HCT116 (cell line): ENCODE data around the gene SLC4A5. TPM values are rescaled to one million over a fixed set of nuclear protein-coding genes. Genes with fewer than 3 reads are reported as not detected.

ENCODE experiments used
- ATAC-seq: fragments of 200-7000 bp; cut with Tn5 transposase; 2 replicates; pipeline ENCODE4 v1.9.1; 2020; ENCODE audit warnings: mild to moderate bottlenecking, moderate library complexity
- BruUV-seq: library from RNA; stranded (reverse); fragments of 400-500 nt; replicated peaks from 2 replicates; lab custom pipeline; 2021; lab: Mats Ljungman, UMichigan
- CTCF ChIA-PET: fragments of 300-600 bp; sonication (Branson Sonifier 250); formaldehyde crosslinking; loops from one replicate; lab custom pipeline; 2021; ENCODE audit warnings: antibody characterized with exemption; lab: Charles Lee
- POLR2A ChIA-PET: fragments of 300-600, 350-600 bp; sonication (Branson Sonifier 250); formaldehyde crosslinking; loops from one replicate; lab custom pipeline; 2021; ENCODE audit warnings: antibody characterized with exemption; lab: Charles Lee
- RAD21 ChIA-PET, 2 experiments: fragments of 300-600 bp; sonication (Branson Sonifier 250); formaldehyde crosslinking; loops; one replicate each; lab custom pipeline; 2023; ENCODE audit warnings: low total read pairs in 2 of 2; ENCODE audit not compliant: uncharacterized antibody in 2 of 2, unreplicated experiment in 2 of 2, low non-redundant PET in 1 of 2; lab: Charles Lee
- DNase-seq: peaks from one replicate; pipeline ENCODE4 v3.0.0-alpha.2; 2010; ENCODE audit warnings: low read depth, low spot score
- H2AFZ ChIP-seq: fragments of 200-600 bp; shearing (Covaris generic), sonication (generic); 2 replicates; pipeline ENCODE4 v1.6.1; 2017; ENCODE audit warnings: low read depth, mixed run types, mixed read lengths, antibody characterized with exemption, low read length; ENCODE audit not compliant: poor library complexity, severe bottlenecking
- H3K27ac ChIP-seq: 2 replicates; pipeline ENCODE4 v1.5.1; 2012; ENCODE audit warnings: low read depth, low read length
- H3K27me3 ChIP-seq: fragments of 200-600 bp; sonication (generic); 2 replicates; pipeline ENCODE4 v1.6.1; 2016; ENCODE audit warnings: mixed run types, low read length, mixed read lengths; ENCODE audit not compliant: insufficient read depth
- H3K36me3 ChIP-seq, 2 experiments: fragments of 200-500 bp in 1 of 2; fragments of 200-600 bp in 1 of 2; sonication (Bioruptor generic) in 1 of 2; sonication (generic) in 1 of 2; 2 replicates each; pipeline versions ENCODE4 v1.5.1 to v1.6.1; 2014 to 2016; ENCODE audit warnings: low read length in 2 of 2, inconsistent platforms in 1 of 2, mixed read lengths in 1 of 2, mixed run types in 1 of 2; ENCODE audit not compliant: insufficient read depth in 2 of 2, control insufficient read depth in 1 of 2
- H3K4me1 ChIP-seq, 2 experiments: fragments of 200-600 bp in 1 of 2; sonication (generic) in 1 of 2; 2 replicates each; pipeline versions ENCODE4 v1.5.1 to v1.6.1; 2012 to 2017; ENCODE audit warnings: low read length in 2 of 2, inconsistent platforms in 1 of 2, mild to moderate bottlenecking in 1 of 2, mixed read lengths in 1 of 2, mixed run types in 1 of 2, moderate library complexity in 1 of 2; ENCODE audit not compliant: insufficient read depth in 2 of 2, control insufficient read depth in 1 of 2
- H3K4me2 ChIP-seq: fragments of 200-600 bp; sonication (generic); 2 replicates; pipeline ENCODE4 v1.6.1; 2017; ENCODE audit warnings: mixed run types, low read length, mixed read lengths
- H3K4me3 ChIP-seq, 2 experiments: fragments of 200-600 bp in 1 of 2; sonication (generic) in 1 of 2; replicated peaks in 1 of 2; 2 replicates each; pipeline ENCODE4 v1.5.1; 2011 to 2016; ENCODE audit warnings: low read length in 2 of 2, control low read depth in 1 of 2, low read depth in 1 of 2, mild to moderate bottlenecking in 1 of 2, mixed read lengths in 1 of 2, mixed run types in 1 of 2
- H3K79me2 ChIP-seq: fragments of 200-600 bp; sonication (generic); 2 replicates; pipeline ENCODE4 v1.6.1; 2017; ENCODE audit warnings: mild to moderate bottlenecking, mixed run types, low read length, moderate library complexity, mixed read lengths; ENCODE audit not compliant: insufficient read depth
- H3K9ac ChIP-seq: fragments of 200-600 bp; sonication (generic); 2 replicates; pipeline ENCODE4 v1.6.1; 2016; ENCODE audit warnings: low read length, mixed read lengths
- H3K9me2 ChIP-seq: fragments of 200-600 bp; sonication (generic), shearing (Covaris generic); 2 replicates; pipeline ENCODE4 v1.6.1; 2017; ENCODE audit warnings: mixed run types, mild to moderate bottlenecking, moderate library complexity; ENCODE audit not compliant: insufficient read depth
- H3K9me3 ChIP-seq, 2 experiments: fragments of 200-500 bp in 1 of 2; fragments of 200-600 bp in 1 of 2; sonication (Bioruptor generic) in 1 of 2; sonication (generic) in 1 of 2; 2 replicates each; pipeline ENCODE4 v1.6.1; 2014 to 2017; ENCODE audit warnings: low read length in 2 of 2, mixed read lengths in 2 of 2, inconsistent platforms in 1 of 2, low read depth in 1 of 2, mild to moderate bottlenecking in 1 of 2, mixed run types in 1 of 2, moderate library complexity in 1 of 2; ENCODE audit not compliant: control insufficient read depth in 1 of 2, insufficient read depth in 1 of 2
- H4K20me1 ChIP-seq: fragments of 200-600 bp; sonication (generic), shearing (Covaris generic); 2 replicates; pipeline ENCODE4 v1.6.1; 2017; ENCODE audit warnings: mixed run types, mild to moderate bottlenecking, moderate library complexity; ENCODE audit not compliant: insufficient read depth
- CEBPB ChIP-seq: IDR thresholded peaks from 2 replicates; pipeline ENCODE4 v1.6.1; 2012; ENCODE audit warnings: low read depth
- ELF1 ChIP-seq: IDR thresholded peaks from 2 replicates; pipeline ENCODE4 v1.6.1; 2012; ENCODE audit warnings: low read depth, borderline replicate concordance
- EZH2phosphoT487 ChIP-seq: fragments of 200-600 bp; IDR thresholded peaks from 2 replicates; pipeline ENCODE4 v1.6.1; 2018; ENCODE audit warnings: antibody characterized with exemption, borderline replicate concordance
- FOSL1 ChIP-seq: IDR thresholded peaks from 2 replicates; pipeline ENCODE4 v1.6.1; 2012; ENCODE audit warnings: low read depth
- POLR2A ChIP-seq: IDR thresholded peaks from 2 replicates; pipeline ENCODE4 v1.7.0; 2011; ENCODE audit warnings: borderline replicate concordance; ENCODE audit not compliant: insufficient read depth, insufficient read length; ENCODE audit errors: extremely low read depth
- TCF7L2 ChIP-seq: IDR thresholded peaks from 2 replicates; pipeline ENCODE4 v1.7.0; 2011; ENCODE audit warnings: borderline replicate concordance, inconsistent platforms; ENCODE audit not compliant: insufficient read depth, insufficient read length; ENCODE audit errors: extremely low read depth
- ZBTB33 ChIP-seq: IDR thresholded peaks from 2 replicates; pipeline ENCODE4 v1.6.1; 2011; ENCODE audit warnings: mild to moderate bottlenecking, low read length, moderate library complexity; ENCODE audit not compliant: insufficient replicate concordance; ENCODE audit errors: extremely low read depth
- intact Hi-C: fragments of 100-400 bp; cut with micrococcal nuclease; formaldehyde crosslinking; loops from 2 replicates; pipeline ENCODE4 v1.10.0; 2022
- total RNA-seq: library from RNA; stranded (reverse); gene quantifications from one replicate; pipeline ENCODE4 v1.2.1, GENCODE V29; 2021; ENCODE audit not compliant: unreplicated experiment
- TF ChIP-seq, protein P1 (sequence below): IDR thresholded peaks from 2 replicates; pipeline ENCODE4 v1.6.1; 2012

Gene SLC4A5
- total RNA-seq, 1 experiment from 2014 or later, result 0.91 TPM

DNA sequence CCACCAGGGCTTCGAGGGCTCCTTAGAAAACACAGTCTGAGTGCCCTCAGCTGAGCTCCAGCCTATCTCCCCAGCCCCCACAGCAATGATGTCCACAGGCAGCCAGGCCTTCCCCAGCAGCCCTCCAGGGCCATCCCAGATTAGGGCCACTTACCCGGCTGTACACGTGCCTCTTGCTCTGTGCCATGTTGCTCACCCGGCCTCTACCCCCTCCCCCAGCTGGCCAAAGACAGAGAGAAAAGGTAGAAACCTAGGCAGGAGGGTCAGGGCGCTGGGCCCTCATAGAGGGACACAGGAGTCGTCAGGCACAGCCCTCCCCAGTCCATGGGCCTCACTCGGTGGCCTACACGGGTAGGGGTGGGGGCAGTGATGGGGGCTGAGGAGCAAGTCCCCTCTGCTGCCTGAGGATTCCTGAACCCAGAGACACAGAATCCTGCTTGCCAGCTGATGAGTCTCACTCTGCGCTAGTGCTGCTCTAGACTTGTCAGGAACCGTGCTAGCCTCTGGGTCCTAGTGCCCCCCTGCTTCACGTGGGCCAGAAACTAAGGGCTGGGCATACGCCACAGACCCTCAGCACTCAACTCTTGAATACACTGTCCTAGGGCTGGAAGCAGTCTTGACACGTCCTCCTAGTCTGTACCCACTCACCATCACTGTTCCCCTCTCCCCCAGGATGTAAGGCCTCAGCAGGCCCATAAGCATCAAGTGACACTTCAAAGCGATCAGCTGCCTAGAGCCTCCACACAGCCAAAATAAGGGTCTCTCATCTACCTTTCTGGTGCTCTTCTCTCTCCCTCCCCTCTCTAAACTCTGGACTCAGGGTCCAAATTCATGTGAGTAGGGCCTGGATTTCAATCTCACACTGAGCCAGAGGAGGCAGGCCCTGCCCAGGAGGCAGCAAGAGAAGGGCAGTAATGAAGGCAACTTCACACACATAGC, 36.9 kb upstream of the SLC4A5 start, which contains the start of gene DCTN1:
DCTN1 (minus strand) TSS at position 461 of the 939 bp plus-strand sequence; CDS start at position 187, 274 bp downstream.
- ChIA-PET CTCF (interaction anchor here (0.6 kb wide), 1 partner anchor 134 kb away, joined by 4 read pairs; the partner anchor contains the start of gene TLX2), RAD21 (no interaction called here), POLR2A (interaction anchor here (0.7 to 1.1 kb wide), 2 partner anchors 10 to 62 kb away, joined by 3 read pairs; no protein-coding TSS in a partner anchor)
- ATAC-seq, result peak; percentile 92
- TF ChIP-seq, protein P1, sequence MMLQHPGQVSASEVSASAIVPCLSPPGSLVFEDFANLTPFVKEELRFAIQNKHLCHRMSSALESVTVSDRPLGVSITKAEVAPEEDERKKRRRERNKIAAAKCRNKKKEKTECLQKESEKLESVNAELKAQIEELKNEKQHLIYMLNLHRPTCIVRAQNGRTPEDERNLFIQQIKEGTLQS, result no peak
- TF ChIP-seq TCF7L2, result peak; percentile 57
- TF ChIP-seq FOSL1, result peak; percentile 64; the same call in 1 of the 2 replicates
- H2AFZ ChIP-seq, result no peak within 1 kb of the TSS
- H3K9ac ChIP-seq, result no peak within 1 kb of the TSS
- H4K20me1 ChIP-seq, result no peaks in the 10 kb centered on the region
- intact Hi-C loops, result no loop called here
- peak within 1 kb of the TSS; percentile 12; the same call in 1 of the 2 replicates for H3K27ac ChIP-seq
- no peak within 1 kb of the TSS for H3K4me3 ChIP-seq
- no peak for DNase-seq
- peaks cover 4 to 10% of the 10 kb centered on the region in 2 experiments; a peak in 3 of 4 replicates for H3K4me1 ChIP-seq
- no peaks in the 10 kb centered on the region for H3K9me2 ChIP-seq
- peaks cover 3 to 13% of the 10 kb centered on the region in 2 experiments; a peak in 2 of 4 replicates for H3K36me3 ChIP-seq
- H3K4me2 ChIP-seq, result peak within 1 kb of the TSS; percentile 25
- no peaks in the 10 kb centered on the region for H3K27me3 ChIP-seq
- no TSS peak for BruUV-seq
- no peaks in the 10 kb centered on the region for H3K9me3 ChIP-seq
- peaks cover 40% of the 10 kb centered on the region for H3K79me2 ChIP-seq

GRCh38 chr2:74378007-74378406, 34.8 kb upstream of the SLC4A5 start:
- Histone ChIP-seq H2AFZ (no peak overlapping the region), H3K36me3 (peaks cover 3 to 13% of the 10 kb centered on the region in 2 experiments; a peak in 2 of 4 replicates), H3K9ac (no peak overlapping the region), H3K79me2 (peaks cover 32% of the 10 kb centered on the region), H3K4me1 (peaks cover 4 to 10% of the 10 kb centered on the region in 2 experiments; a peak in 3 of 4 replicates), H3K27me3 (no peaks in the 10 kb centered on the region), H3K9me3 (no peaks in the 10 kb centered on the region), H3K27ac (no peak overlapping the region), H4K20me1 (no peaks in the 10 kb centered on the region), H3K4me3 (no peak overlapping the region), H3K4me2 (no peak overlapping the region), H3K9me2 (no peaks in the 10 kb centered on the region)
- intact Hi-C loops, result no loop called here
- ChIA-PET RAD21 (no interaction called here), POLR2A (no interaction called here), CTCF (no interaction called here)
- BruUV-seq, result no TSS peak
- TF ChIP-seq CEBPB, result no peak
- TF ChIP-seq POLR2A, result no peak
- TF ChIP-seq ELF1, result no peak
- no peak for TF ChIP-seq EZH2phosphoT487
- TF ChIP-seq ZBTB33, result no peak
- ATAC-seq (no peak), DNase-seq (no peak)
